Skin epidermis (tissue), 12 donors: ENCODE results near the gene RAB4B.
A peak's percentile ranks its signal among the peaks of the same experiment; 100 is the strongest.

Source experiments
- H3K27ac ChIP-seq, 21 experiments: fragments of 200-600 bp; sonication (generic) in 11 of 21; one replicate each; pipeline ENCODE4 v1.5.0; 2020; ENCODE audit warnings: mild to moderate bottlenecking in 3 of 21, inconsistent platforms in 2 of 21, moderate library complexity in 2 of 21
- H3K4me3 ChIP-seq, 7 experiments: fragments of 200-600 bp; sonication (generic) in 2 of 7; one replicate each; pipeline ENCODE4 v1.5.0; 2020; ENCODE audit warnings: inconsistent platforms in 2 of 7, mild to moderate bottlenecking in 2 of 7, moderate library complexity in 1 of 7

RAB4B gene

DNA sequence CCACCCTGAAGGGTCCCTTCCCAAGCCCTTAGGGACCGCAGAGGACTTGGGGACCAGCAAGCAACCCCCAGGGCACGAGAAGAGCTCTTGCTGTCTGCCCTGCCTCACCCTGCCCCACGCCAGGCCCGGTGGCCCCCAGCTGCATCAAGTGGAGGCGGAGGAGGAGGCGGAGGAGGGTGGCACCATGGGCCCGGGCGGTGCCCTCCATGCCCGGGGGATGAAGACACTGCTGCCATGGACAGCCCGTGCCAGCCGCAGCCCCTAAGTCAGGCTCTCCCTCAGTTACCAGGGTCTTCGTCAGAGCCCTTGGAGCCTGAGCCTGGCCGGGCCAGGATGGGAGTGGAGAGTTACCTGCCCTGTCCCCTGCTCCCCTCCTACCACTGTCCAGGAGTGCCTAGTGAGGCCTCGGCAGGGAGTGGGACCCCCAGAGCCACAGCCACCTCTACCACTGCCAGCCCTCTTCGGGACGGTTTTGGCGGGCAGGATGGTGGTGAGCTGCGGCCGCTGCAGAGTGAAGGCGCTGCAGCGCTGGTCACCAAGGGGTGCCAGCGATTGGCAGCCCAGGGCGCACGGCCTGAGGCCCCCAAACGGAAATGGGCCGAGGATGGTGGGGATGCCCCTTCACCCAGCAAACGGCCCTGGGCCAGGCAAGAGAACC is 22.4 kb downstream of the RAB4B start:
- peak overlapping the region in 20 of 21 experiments; percentile 78 to 99 (median 97) for H3K27ac ChIP-seq

DNA sequence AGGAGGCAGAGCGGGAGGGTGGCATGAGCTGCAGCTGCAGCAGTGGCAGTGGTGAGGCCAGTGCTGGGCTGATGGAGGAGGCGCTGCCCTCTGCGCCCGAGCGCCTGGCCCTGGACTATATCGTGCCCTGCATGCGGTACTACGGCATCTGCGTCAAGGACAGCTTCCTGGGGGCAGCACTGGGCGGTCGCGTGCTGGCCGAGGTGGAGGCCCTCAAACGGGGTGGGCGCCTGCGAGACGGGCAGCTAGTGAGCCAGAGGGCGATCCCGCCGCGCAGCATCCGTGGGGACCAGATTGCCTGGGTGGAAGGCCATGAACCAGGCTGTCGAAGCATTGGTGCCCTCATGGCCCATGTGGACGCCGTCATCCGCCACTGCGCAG is 22.9 kb downstream of the RAB4B start:
- Histone ChIP-seq H3K27ac (peak overlapping the region in 18 of 21 experiments; percentile 7 to 99 (median 97)), H3K4me3 (peak overlapping the region in 5 of 7 experiments; percentile 69 to 96 (median 92))

More for the DNA sequence above, 22.4 kb downstream of the RAB4B start:
- peak overlapping the region; percentile 69 to 97 (median 93) for H3K4me3 ChIP-seq

GRCh38 chr19:40801426-40802299 is 23.6 kb downstream of the RAB4B start:
- Histone ChIP-seq H3K27ac (peak overlapping the region in 18 of 21 experiments; percentile 34 to 99 (median 92)), H3K4me3 (peak overlapping the region in 2 of 7 experiments; percentile 73 to 93)

DNA sequence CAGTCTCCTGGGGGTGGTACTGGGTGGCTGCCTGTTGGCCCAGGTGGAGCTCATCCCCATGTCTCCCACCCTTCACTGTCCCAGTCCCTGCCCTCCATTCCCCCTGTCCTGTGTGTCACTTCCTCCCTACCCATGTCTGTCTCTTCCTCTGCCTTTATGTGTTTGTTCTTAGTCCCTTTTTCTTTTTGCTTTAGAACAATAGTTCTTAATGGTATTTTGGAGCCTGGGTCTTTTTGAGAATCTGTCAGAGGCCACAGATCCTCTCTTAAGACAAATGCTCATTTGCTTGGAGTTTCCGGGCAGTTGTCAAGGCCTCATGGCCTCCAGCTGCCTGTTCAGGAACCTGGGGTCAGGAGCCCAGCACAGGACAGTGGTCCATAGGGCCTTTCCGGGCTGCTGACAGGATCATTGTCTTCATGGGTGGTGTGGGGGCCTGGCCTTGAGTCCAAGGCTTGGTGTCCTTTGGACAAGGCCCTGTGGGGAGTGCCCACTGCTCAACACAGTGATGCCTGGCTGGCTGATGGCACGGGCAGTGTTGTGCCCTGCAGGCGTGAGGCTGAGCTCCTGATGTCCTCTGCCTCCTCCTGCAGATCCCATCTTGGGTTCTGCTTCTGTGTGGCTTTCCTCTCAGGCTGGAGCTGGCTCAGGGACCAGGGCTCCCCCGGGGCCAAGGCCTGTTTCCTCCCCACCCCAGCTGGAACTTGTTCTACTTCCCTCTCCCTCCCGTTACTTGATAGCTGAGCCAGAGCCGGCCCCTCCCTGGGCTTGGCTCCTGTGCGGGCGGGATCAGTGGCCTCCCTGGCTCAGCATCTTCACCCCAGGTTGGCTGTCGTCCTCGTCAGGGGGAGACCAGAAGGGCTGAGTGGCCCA is 24.5 kb downstream of the RAB4B start:
- peak overlapping the region in 2 of 7 experiments; percentile 13 to 18 for H3K4me3 ChIP-seq
- H3K27ac ChIP-seq, result peak overlapping the region in 20 of 21 experiments; percentile 29 to 98 (median 77)

DNA sequence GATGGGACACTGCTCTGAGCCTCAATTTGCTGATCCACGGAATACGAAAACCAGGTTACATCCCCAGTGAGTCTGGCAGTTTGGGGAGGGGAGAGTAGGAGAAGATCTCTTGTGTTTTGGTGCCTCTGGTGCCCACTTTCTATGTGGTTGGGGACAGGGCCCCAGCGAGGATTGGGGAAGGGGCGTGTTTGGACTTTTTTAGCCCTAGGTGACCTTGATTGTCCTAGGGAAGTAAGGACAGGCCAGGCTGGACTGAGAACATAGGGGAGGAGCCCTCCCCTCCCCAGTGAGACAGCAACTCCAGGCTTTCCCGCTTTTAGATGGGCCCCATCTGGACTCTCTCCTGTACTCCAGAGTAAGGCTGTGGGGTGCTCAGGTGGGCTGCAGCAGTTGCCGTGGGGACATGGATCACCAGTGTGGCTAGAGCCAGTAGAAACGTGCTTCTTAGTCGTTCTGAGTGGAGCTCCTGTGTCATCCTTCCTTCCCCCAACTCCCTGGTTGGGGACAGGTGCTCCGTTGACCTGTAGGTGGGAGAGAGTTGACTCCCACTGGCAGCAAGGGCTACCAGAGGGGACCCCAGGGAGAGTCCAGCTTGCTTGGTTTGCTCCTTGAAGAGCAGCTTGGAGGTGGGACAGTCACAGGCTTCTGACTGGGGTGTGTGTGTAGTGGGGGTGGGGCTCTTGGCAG is 25.3 kb downstream of the RAB4B start:
- Histone ChIP-seq H3K27ac (peak overlapping the region in 19 of 21 experiments; percentile 29 to 98 (median 78)), H3K4me3 (peak overlapping the region in 1 of 7 experiments; percentile 13)

GRCh38 chr19:40803857-40804782 is 26.1 kb downstream of the RAB4B start:
- H3K4me3 ChIP-seq, result no peak overlapping the region
- H3K27ac ChIP-seq, result peak overlapping the region in 19 of 21 experiments; percentile 29 to 98 (median 80)

- Histone ChIP-seq H3K27ac (peak overlapping the region in 18 of 21 experiments; percentile 0 to 98 (median 81)), H3K4me3 (no peak overlapping the region)
Measured at GRCh38 chr19:40804783-40805242, 26.8 kb downstream of the RAB4B start.

GRCh38 chr19:40805258-40805868 is 27.3 kb downstream of the RAB4B start:
- no peak overlapping the region for H3K4me3 ChIP-seq
- peak overlapping the region in 19 of 21 experiments; percentile 0 to 98 (median 80) for H3K27ac ChIP-seq

GRCh38 chr19:40806423-40807146 is 28.5 kb downstream of the RAB4B start:
- Histone ChIP-seq H3K4me3 (peak overlapping the region in 1 of 7 experiments; percentile 2), H3K27ac (peak overlapping the region in 20 of 21 experiments; percentile 1 to 98 (median 80))

GRCh38 chr19:40807147-40808020 is 29.3 kb downstream of the RAB4B start:
- no peak overlapping the region for H3K4me3 ChIP-seq
- peak overlapping the region in 14 of 21 experiments; percentile 4 to 98 (median 70) for H3K27ac ChIP-seq

DNA sequence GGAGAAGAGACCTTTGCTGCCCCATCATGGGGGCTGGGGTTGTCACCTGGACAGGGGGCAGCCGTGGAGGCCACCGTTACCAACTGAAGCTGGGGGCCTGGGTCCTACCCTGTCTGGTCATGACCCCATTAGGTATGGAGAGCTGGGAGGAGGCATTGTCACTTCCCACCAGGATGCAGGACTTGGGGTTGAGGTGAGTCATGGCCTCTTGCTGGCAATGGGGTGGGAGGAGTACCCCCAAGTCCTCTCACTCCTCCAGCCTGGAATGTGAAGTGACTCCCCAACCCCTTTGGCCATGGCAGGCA is 29.9 kb downstream of the RAB4B start:
- Histone ChIP-seq H3K27ac (peak overlapping the region in 9 of 21 experiments; percentile 4 to 97 (median 67)), H3K4me3 (no peak overlapping the region)

DNA sequence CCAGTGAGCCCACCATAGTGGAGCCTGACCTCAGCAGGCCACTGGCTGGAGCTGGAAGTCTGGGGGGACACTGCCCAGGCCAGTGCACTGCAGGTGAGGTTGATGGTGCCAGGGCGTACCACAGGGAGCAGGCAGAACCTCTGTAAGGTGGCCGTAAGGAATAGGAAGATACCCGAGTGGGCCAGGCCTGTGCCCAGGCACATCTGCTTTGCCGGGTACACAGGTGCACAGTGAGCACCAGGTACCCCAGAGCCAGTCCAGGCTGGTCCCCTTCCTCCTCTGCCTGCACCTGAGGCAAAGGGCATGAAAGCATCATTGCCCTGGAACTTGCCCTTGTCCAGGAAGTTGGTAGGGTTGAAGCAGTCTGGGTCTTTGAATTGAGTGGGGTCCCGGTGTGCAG is 30.4 kb downstream of the RAB4B start:
- Histone ChIP-seq H3K27ac (peak overlapping the region in 1 of 21 experiments; percentile 14), H3K4me3 (no peak overlapping the region)

GRCh38 chr19:40809358-40810086 is 31.5 kb downstream of the RAB4B start:
- Histone ChIP-seq H3K4me3 (peak overlapping the region in 1 of 7 experiments; percentile 30), H3K27ac (peak overlapping the region in 6 of 21 experiments; percentile 59 to 89 (median 73))

DNA sequence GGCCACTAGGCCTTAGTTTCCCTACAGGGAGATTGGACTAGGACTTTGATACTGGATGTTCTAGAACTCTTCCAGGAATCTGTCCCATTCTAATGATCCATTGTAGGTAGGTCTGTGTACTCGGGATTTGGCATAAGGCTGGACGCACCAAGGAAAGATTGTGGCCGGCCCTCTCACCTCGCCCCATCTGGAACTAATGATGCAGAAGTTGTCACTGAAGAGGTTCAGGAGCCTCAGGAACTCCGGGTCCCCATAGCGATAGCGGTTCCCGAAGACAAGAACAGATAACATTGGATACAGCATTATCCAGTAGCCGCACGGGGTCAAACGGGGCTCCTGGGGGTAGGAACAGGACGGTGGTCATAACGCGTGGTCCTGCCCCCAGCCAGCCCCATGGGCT is 32.1 kb downstream of the RAB4B start:
- peak overlapping the region; percentile 26 to 46 (median 33) for H3K4me3 ChIP-seq
- peak overlapping the region in 19 of 21 experiments; percentile 16 to 89 (median 69) for H3K27ac ChIP-seq
